ENCODE measurements around the gene CHERP. TPM values are rescaled to one million over a fixed set of nuclear protein-coding genes. Genes with fewer than 3 reads are reported as not detected.

Gene CHERP
- total and polyA plus RNA-seq, 2 of the 13 experiments (the other 11 are each of a cell fraction or from before 2014, with no cell fraction given) = 4.3 to 5.4 TPM

- TF ChIP-seq ZNF609 (CRISPR knock-in tag; IDR thresholded peaks at IDR 0.05; ENCODE audit: borderline replicate concordance) = peak; percentile 29; the same call in 1 of the 2 replicates
- TF ChIP-seq ZMYM4 (CRISPR knock-in tag; IDR thresholded peaks at IDR 0.05) = peak; percentile 77
- TF ChIP-seq SCMH1 (CRISPR knock-in tag; IDR thresholded peaks at IDR 0.05; ENCODE audit: borderline replicate concordance) = no peak
- TF ChIP-seq SATB2 (CRISPR knock-in tag; IDR thresholded peaks at IDR 0.05) = peak; percentile 87
- TF ChIP-seq SMAD1 (CRISPR knock-in tag; IDR thresholded peaks at IDR 0.05; ENCODE audit: borderline replicate concordance, low read depth) = peak; percentile 66; the same call in 1 of the 2 replicates
- no peak for TF ChIP-seq E2F5 (CRISPR knock-in tag; conservative IDR thresholded peaks at IDR 0.05)
- TF ChIP-seq ZNF800 (CRISPR knock-in tag; IDR thresholded peaks at IDR 0.05) = 0 out of 2 replicates have a peak, but pooled peaks have one; percentile 58
- TF ChIP-seq FOXJ3 (CRISPR knock-in tag; IDR thresholded peaks at IDR 0.05; ENCODE audit: borderline replicate concordance) = peak; percentile 47; the same call in 1 of the 2 replicates
- no peak for TF ChIP-seq ZFP41 (CRISPR knock-in tag; IDR thresholded peaks at IDR 0.05; ENCODE audit: borderline replicate concordance)
- TF ChIP-seq ZFP37 (CRISPR knock-in tag; IDR thresholded peaks at IDR 0.05; ENCODE audit: borderline replicate concordance) = 0 out of 2 replicates have a peak, but pooled peaks have one; percentile 40
- TF ChIP-seq EHMT2 (IDR thresholded peaks at IDR 0.05; ENCODE audit: borderline replicate concordance, low read depth, low read length) = no peak
- TF ChIP-seq HNRNPH1 (optimal IDR thresholded peaks at IDR 0.05; ENCODE audit: low read depth, low read length) = no peak
- no peak for TF ChIP-seq E2F1 (CRISPR knock-in tag; IDR thresholded peaks at IDR 0.05)
- no peak for TF ChIP-seq ZMYM2 (CRISPR knock-in tag; IDR thresholded peaks at IDR 0.05)
- no peak for TF ChIP-seq ZNF513 (CRISPR knock-in tag; conservative IDR thresholded peaks at IDR 0.05)
- no peak for TF ChIP-seq IRX3 (CRISPR knock-in tag; IDR thresholded peaks at IDR 0.05; ENCODE audit: borderline replicate concordance, low read depth)
- peak; percentile 94 for TF ChIP-seq SAP130 (CRISPR knock-in tag; IDR thresholded peaks at IDR 0.05; ENCODE audit: low read depth)
Observed at GRCh38 chr19:16572332-16573211, 30.3 kb upstream of the CHERP start, which contains the start of gene SLC35E1 (continued).

All from HepG2 (cell line).